ENCODE results near the gene LRRD1. TPM values are rescaled to one million over a fixed set of nuclear protein-coding genes. Genes with fewer than 3 reads are reported as not detected.
"Not testable (repeated sequence)": the region's sequence is repeated elsewhere in the genome, so short reads cannot be mapped to it uniquely, and the experiment has no call there.

Gene LRRD1
- polyA plus RNA-seq, result not detected

GRCh38 chr7:92178928-92179924, at the start of gene LRRD1:
Gene LRRD1, minus strand, starts transcription at chr7:92179142. Its CDS starts 13,940 bp downstream, at chr7:92165202.
- H3K27ac ChIP-seq (ENCODE audit: low read depth, low read length), result no peak within 1 kb of the TSS
- WGBS, 3 donors, result 6 to 8% (median 7%) methylated on average over 59 to 60 of the region's 60 CpGs

- 93 to 98% (median 95%) methylated on average over 2 of the region's 2 CpGs for WGBS, 3 donors
- no peak overlapping the region for H3K27ac ChIP-seq (ENCODE audit: low read depth, low read length)
These were observed 49.8 kb upstream of the LRRD1 start for GRCh38 chr7:92228742-92229141.

GRCh38 chr7:92228100-92228499, 49.2 kb upstream of the LRRD1 start:
- 96 to 99% (median 98%) methylated on average over 2 of the region's 2 CpGs for WGBS, 3 donors
- no peak overlapping the region for H3K27ac ChIP-seq (ENCODE audit: low read depth, low read length)

- H3K27ac ChIP-seq (ENCODE audit: low read depth, low read length), result no peak overlapping the region
- WGBS, 3 donors, result 94 to 95% (median 94%) methylated on average over 4 of the region's 4 CpGs
These were observed 48.0 kb upstream of the LRRD1 start for GRCh38 chr7:92226981-92227380.

- WGBS, 3 donors, result 95 to 99% (median 98%) methylated on average over 3 of the region's 3 CpGs
These were observed 42.8 kb upstream of the LRRD1 start for GRCh38 chr7:92221766-92222165.

GRCh38 chr7:92206672-92207071, 27.7 kb upstream of the LRRD1 start:
- WGBS, 3 donors, result 95 to 97% (median 96%) methylated on average over 1 of the region's 1 CpG
- no peak overlapping the region for H3K27ac ChIP-seq (ENCODE audit: low read depth, low read length)

More at GRCh38 chr7:92221766-92222165, 42.8 kb upstream of the LRRD1 start:
- no peak overlapping the region for H3K27ac ChIP-seq (ENCODE audit: low read depth, low read length)

GRCh38 chr7:92205987-92206386, 27.0 kb upstream of the LRRD1 start:
- 97 to 100% (median 98%) methylated on average over 3 of the region's 3 CpGs for WGBS, 3 donors
- H3K27ac ChIP-seq (ENCODE audit: low read depth, low read length), result no peak overlapping the region

GRCh38 chr7:92200791-92201190, 21.8 kb upstream of the LRRD1 start:
- 86 to 93% (median 92%) methylated on average over 1 of the region's 1 CpG for WGBS, 3 donors
- no peak overlapping the region for H3K27ac ChIP-seq (ENCODE audit: low read depth, low read length)

GRCh38 chr7:92192326-92192725, 13.4 kb upstream of the LRRD1 start:
- WGBS, 3 donors, result 81 to 95% (median 94%) methylated on average over 3 of the region's 3 CpGs
- no peak overlapping the region for H3K27ac ChIP-seq (ENCODE audit: low read depth, low read length)

- not testable (repeated sequence) for H3K27ac ChIP-seq (ENCODE audit: low read depth, low read length)
- 93 to 96% (median 94%) methylated on average over 12 to 15 of the region's 15 CpGs for WGBS, 3 donors
These were observed 10.3 kb upstream of the LRRD1 start for GRCh38 chr7:92189246-92189645.

GRCh38 chr7:92184294-92184693, 5.4 kb upstream of the LRRD1 start:
- WGBS, 3 donors, result 88 to 95% (median 91%) methylated on average over 1 of the region's 1 CpG

GRCh38 chr7:92177362-92177761, 1.6 kb downstream of the LRRD1 start:
- no peak overlapping the region for H3K27ac ChIP-seq (ENCODE audit: low read depth, low read length)

More at GRCh38 chr7:92184294-92184693, 5.4 kb upstream of the LRRD1 start:
- not testable (repeated sequence) for H3K27ac ChIP-seq (ENCODE audit: low read depth, low read length)

- WGBS, 3 donors, result 77 to 88% (median 80%) methylated on average over 2 of the region's 2 CpGs
- H3K27ac ChIP-seq (ENCODE audit: low read depth, low read length), result not testable (repeated sequence)
These were observed 9.4 kb downstream of the LRRD1 start for GRCh38 chr7:92169529-92169928.

- WGBS, 3 donors, result 77 to 87% (median 83%) methylated on average over 1 of the region's 1 CpG
These were observed 17.7 kb downstream of the LRRD1 start for GRCh38 chr7:92161271-92161670.

GRCh38 chr7:92158660-92159575, 20.0 kb downstream of the LRRD1 start:
- 91 to 95% (median 94%) methylated on average over 3 of the region's 3 CpGs for WGBS, 3 donors

More at GRCh38 chr7:92161271-92161670, 17.7 kb downstream of the LRRD1 start:
- no peak overlapping the region for H3K27ac ChIP-seq (ENCODE audit: low read depth, low read length)

GRCh38 chr7:92156990-92157389, 22.0 kb downstream of the LRRD1 start:
- H3K27ac ChIP-seq (ENCODE audit: low read depth, low read length), result no peak overlapping the region

More at GRCh38 chr7:92158660-92159575, 20.0 kb downstream of the LRRD1 start:
- no peak overlapping the region for H3K27ac ChIP-seq (ENCODE audit: low read depth, low read length)

- 87 to 98% (median 89%) methylated on average over 1 of the region's 1 CpG for WGBS, 3 donors
These were observed 23.7 kb downstream of the LRRD1 start for GRCh38 chr7:92155108-92155739.

GRCh38 chr7:92150450-92151017, 28.4 kb downstream of the LRRD1 start:
- 77 to 81% (median 81%) methylated on average over 1 of the region's 1 CpG for WGBS, 3 donors
- H3K27ac ChIP-seq (ENCODE audit: low read depth, low read length), result no peak overlapping the region

More at GRCh38 chr7:92155108-92155739, 23.7 kb downstream of the LRRD1 start:
- H3K27ac ChIP-seq (ENCODE audit: low read depth, low read length), result no peak overlapping the region
